ENCODE measurements around the gene HOXD10.

- no peak for TF ChIP-seq GATA2 (IDR thresholded peaks at IDR 0.05; ENCODE audit: low read depth, low read length)
- TF ChIP-seq GATA3 (IDR thresholded peaks at IDR 0.05; ENCODE audit: low read depth, low read length), result no peak
Measured at GRCh38 chr2:176169181-176169580, 52.6 kb downstream of the HOXD10 start.

All from SH-SY5Y (cell line).